IMR-90 (cell line): Measurements from ENCODE around the gene NR5A2. TPM values are rescaled to one million over a fixed set of nuclear protein-coding genes. Genes with fewer than 3 reads are reported as not detected.

Experiments
- ATAC-seq: fragments of 200-7000 bp; cut with Tn5 transposase; 2 replicates; pipeline ENCODE4 v1.9.1; 2020; ENCODE audit warnings: low read depth, mild to moderate bottlenecking, moderate library complexity
- BruUV-seq: library from RNA; stranded (reverse); fragments of 400-500 nt; replicated peaks from 2 replicates; lab custom pipeline; 2021; lab: Mats Ljungman, UMichigan
- CTCF ChIA-PET: fragments of 300-600 bp; formaldehyde crosslinking; extraction: SDS; loops from one replicate; lab custom pipeline; 2021; ENCODE audit warnings: antibody characterized with exemption; lab: Yijun Ruan, JAX
- POLR2A ChIA-PET: fragments of 300-600 bp; sonication (Branson Sonifier 250); formaldehyde crosslinking; loops from one replicate; lab custom pipeline; 2022; ENCODE audit warnings: antibody characterized with exemption; ENCODE audit not compliant: unreplicated experiment; lab: Charles Lee
- DNase-seq: peaks from one replicate; pipeline ENCODE4 v3.0.0; 2013
- H2AFZ ChIP-seq: replicated peaks from 2 replicates; pipeline ENCODE3; 2013; ENCODE audit warnings: low read length, mild to moderate bottlenecking; ENCODE audit not compliant: poor library complexity
- H2AK5ac ChIP-seq: 2 replicates; pipeline ENCODE4 v1.6.1; 2013; ENCODE audit warnings: low read depth, low read length, inconsistent platforms
- H2AK9ac ChIP-seq: replicated peaks from 2 replicates; pipeline ENCODE3; 2013; ENCODE audit warnings: mild to moderate bottlenecking, low read depth, low read length, moderate library complexity; ENCODE audit not compliant: poor library complexity
- H2BK120ac ChIP-seq: 2 replicates; pipeline ENCODE4 v1.6.1; 2013; ENCODE audit warnings: low read depth, low read length, inconsistent platforms
- H2BK15ac ChIP-seq: 3 replicates; pipeline ENCODE4 v1.6.1; 2013; ENCODE audit warnings: low read depth, low read length, inconsistent platforms
- H2BK20ac ChIP-seq: 2 replicates; pipeline ENCODE4 v1.6.1; 2013; ENCODE audit warnings: low read depth, mild to moderate bottlenecking, inconsistent platforms, low read length, moderate library complexity
- H2BK5ac ChIP-seq: 2 replicates; pipeline ENCODE4 v1.6.1; 2013; ENCODE audit warnings: mild to moderate bottlenecking, low read depth, low read length, inconsistent platforms; ENCODE audit not compliant: poor library complexity, severe bottlenecking
- H3K14ac ChIP-seq: replicated peaks from 2 replicates; pipeline ENCODE4 v1.6.1; 2013; ENCODE audit warnings: low read depth, low read length, inconsistent platforms
- H3K18ac ChIP-seq: 2 replicates; pipeline ENCODE4 v1.6.1; 2013; ENCODE audit warnings: low read depth, low read length, control low read depth
- H3K23ac ChIP-seq: 2 replicates; pipeline ENCODE4 v1.6.1; 2013; ENCODE audit warnings: low read depth, low read length, inconsistent platforms
- H3K27ac ChIP-seq: 2 replicates; pipeline ENCODE4 v1.5.1; 2013; ENCODE audit warnings: mild to moderate bottlenecking, control low read depth, low read length; ENCODE audit not compliant: insufficient read depth
- H3K27me3 ChIP-seq: 2 replicates; pipeline ENCODE4 v1.6.1; 2013; ENCODE audit warnings: low read length; ENCODE audit not compliant: control insufficient read depth, insufficient read depth
- H3K36me3 ChIP-seq: 2 replicates; pipeline ENCODE4 v1.6.1; 2013; ENCODE audit warnings: low read length, mixed read lengths; ENCODE audit not compliant: control insufficient read depth, insufficient read depth
- H3K4ac ChIP-seq: 2 replicates; pipeline ENCODE4 v1.6.1; 2013; ENCODE audit warnings: low read depth, low read length, inconsistent platforms
- H3K4me1 ChIP-seq: 2 replicates; pipeline ENCODE4 v1.6.1; 2013; ENCODE audit warnings: low read length, mixed read lengths; ENCODE audit not compliant: control insufficient read depth, insufficient read depth
- H3K4me2 ChIP-seq: 2 replicates; pipeline ENCODE4 v1.6.1; 2013; ENCODE audit warnings: low read depth, mild to moderate bottlenecking, control low read depth, low read length, moderate library complexity
- H3K4me3 ChIP-seq: 2 replicates; pipeline ENCODE4 v1.5.1; 2013; ENCODE audit warnings: low read depth, mild to moderate bottlenecking, control low read depth, low read length, moderate library complexity; ENCODE audit not compliant: insufficient read depth
- H3K56ac ChIP-seq: 2 replicates; pipeline ENCODE4 v1.6.1; 2013; ENCODE audit warnings: low read length, inconsistent platforms; ENCODE audit not compliant: insufficient read depth; ENCODE audit errors: extremely low read depth
- H3K79me1 ChIP-seq, 2 experiments: 2 replicates each; pipeline ENCODE4 v1.6.1; 2013; ENCODE audit warnings: low read length in 2 of 2, inconsistent platforms in 1 of 2, low read depth in 1 of 2
- H3K9ac ChIP-seq: 2 replicates; pipeline ENCODE4 v1.6.1; 2013; ENCODE audit warnings: low read depth, low read length, control low read depth
- H3K9me1 ChIP-seq: 2 replicates; pipeline ENCODE4 v1.6.1; 2013; ENCODE audit warnings: low read length, inconsistent platforms; ENCODE audit not compliant: insufficient read depth
- H3K9me3 ChIP-seq: 2 replicates; pipeline ENCODE4 v1.6.1; 2013; ENCODE audit warnings: low read length; ENCODE audit not compliant: control insufficient read depth, insufficient read depth
- H4K20me1 ChIP-seq: 2 replicates; pipeline ENCODE4 v1.6.1; 2013; ENCODE audit warnings: low read length, inconsistent platforms; ENCODE audit not compliant: insufficient read depth
- H4K5ac ChIP-seq: 2 replicates; pipeline ENCODE4 v1.6.1; 2013; ENCODE audit warnings: mild to moderate bottlenecking, low read depth, low read length, control low read depth
- H4K8ac ChIP-seq, 2 experiments: 2 replicates each; pipeline ENCODE4 v1.6.1; 2013; ENCODE audit warnings: low read depth in 2 of 2, low read length in 2 of 2, control low read depth in 1 of 2, inconsistent platforms in 1 of 2
- H4K91ac ChIP-seq: 2 replicates; pipeline ENCODE4 v1.6.1; 2013; ENCODE audit warnings: low read depth, low read length, inconsistent platforms; ENCODE audit not compliant: insufficient read depth
- BHLHE40 ChIP-seq: fragments of 150-350 bp; IDR thresholded peaks from 2 replicates; pipeline ENCODE4 v1.6.1; 2016; ENCODE audit warnings: mild to moderate bottlenecking, low read depth, low read length
- CEBPB ChIP-seq: IDR thresholded peaks from 2 replicates; pipeline ENCODE4 v1.6.1; 2012; ENCODE audit warnings: low read depth, low read length, improper control_type of control experiment
- CHD1 ChIP-seq: IDR thresholded peaks from 2 replicates; pipeline ENCODE4 v1.6.1; 2012; ENCODE audit warnings: low read depth, low read length, improper control_type of control experiment
- FOS ChIP-seq: fragments of 150-350 bp; IDR thresholded peaks from 2 replicates; pipeline ENCODE4 v1.6.1; 2016; ENCODE audit warnings: low read depth, low read length
- MAFK ChIP-seq: IDR thresholded peaks from 2 replicates; pipeline ENCODE4 v1.6.1; 2012; ENCODE audit warnings: low read depth, low read length, improper control_type of control experiment
- MAZ ChIP-seq: IDR thresholded peaks from 2 replicates; pipeline ENCODE4 v1.6.1; 2012; ENCODE audit warnings: low read depth, mild to moderate bottlenecking, low read length, improper control_type of control experiment, moderate library complexity, borderline replicate concordance
- MXI1 ChIP-seq: IDR thresholded peaks from 2 replicates; pipeline ENCODE4 v1.6.1; 2012; ENCODE audit warnings: low read depth, mild to moderate bottlenecking, low read length, moderate library complexity, borderline replicate concordance
- NFE2L2 ChIP-seq: fragments of 150-350 bp; IDR thresholded peaks from 2 replicates; pipeline ENCODE4 v1.6.1; 2016; ENCODE audit warnings: low read depth, mild to moderate bottlenecking, low read length
- POLR2A ChIP-seq: IDR thresholded peaks from 2 replicates; pipeline ENCODE4 v1.6.1; 2012; ENCODE audit warnings: mild to moderate bottlenecking, low read depth, low read length
- RAD21 ChIP-seq: IDR thresholded peaks from 2 replicates; pipeline ENCODE4 v1.6.1; 2012; ENCODE audit warnings: low read length, improper control_type of control experiment
- RCOR1 ChIP-seq: IDR thresholded peaks from 2 replicates; pipeline ENCODE4 v1.6.1; 2012; ENCODE audit warnings: mild to moderate bottlenecking, low read length, improper control_type of control experiment; ENCODE audit not compliant: insufficient replicate concordance
- RFX5 ChIP-seq: IDR thresholded peaks from 2 replicates; pipeline ENCODE4 v1.8.0; 2012; ENCODE audit warnings: low read depth, mild to moderate bottlenecking, low read length, moderate library complexity
- SMC3 ChIP-seq: fragments of 150-350 bp; IDR thresholded peaks from 2 replicates; pipeline ENCODE4 v1.6.1; 2016; ENCODE audit warnings: low read depth, mild to moderate bottlenecking, antibody characterized with exemption, low read length, moderate library complexity
- WGBS, 2 experiments: methylation state at CpG; one replicate each; pipeline versions ENCODE4 v1.1.5 to v1.1.7; 2013; ENCODE audit warnings: missing lambda C conversion rate in 2 of 2; ENCODE audit not compliant: insufficient read length in 1 of 2; ENCODE audit errors: extremely low coverage in 2 of 2; 5-methylcytosine and 5-hydroxymethylcytosine counted together
- dilution Hi-C: fragments of 300-500 bp; cut with HindIII; formaldehyde crosslinking; loops from one replicate; pipeline ENCODE4 v1.14.3; 2018; ENCODE audit warnings: low sequenced_read_pairs; ENCODE audit not compliant: unreplicated experiment
- in situ Hi-C: fragments of 300-500 bp; cut with MboI; formaldehyde crosslinking; loops from 3 replicates; pipeline ENCODE4 v1.14.3; 2019; ENCODE audit warnings: low sequenced_read_pairs, inconsistent platforms, mixed read lengths
- intact Hi-C: fragments of 100-400 bp; cut with micrococcal nuclease; formaldehyde crosslinking; loops from 2 replicates; pipeline ENCODE4 v1.10.0; 2022
- polyA plus RNA-seq, 3 experiments: library from polyadenylated mRNA; depleted of rRNA; stranded (reverse); fragments of >200 nt; gene quantifications; 2 replicates each; pipeline ENCODE4 v1.2.3, GENCODE V29; 2012; ENCODE audit warnings: low replicate concordance in 1 of 3
- total RNA-seq: library from RNA; depleted of rRNA; stranded (reverse); fragments of >200 nt; gene quantifications from 2 replicates; pipeline ENCODE4 v1.2.3, GENCODE V29; 2012
- TF ChIP-seq, protein P1 (sequence below): conservative IDR thresholded peaks from 2 replicates; pipeline ENCODE4 v1.5.1; 2012; ENCODE audit warnings: mild to moderate bottlenecking, low read depth, low read length, improper control_type of control experiment
- TF ChIP-seq, protein P2 (sequence below): fragments of 150-350 bp; IDR thresholded peaks from 2 replicates; pipeline ENCODE4 v1.6.1; 2016; ENCODE audit warnings: low read depth, mild to moderate bottlenecking, low read length, moderate library complexity, borderline replicate concordance
- TF ChIP-seq, protein P3 (sequence below): fragments of 150-350 bp; IDR thresholded peaks from 2 replicates; pipeline ENCODE4 v1.6.1; 2017; ENCODE audit warnings: mild to moderate bottlenecking, antibody characterized with exemption, low read length, low read depth

The NR5A2 gene
- total and polyA plus RNA-seq, 2 of the 4 experiments (the other 2 are of a cell fraction): 0.03 to 0.18 TPM

DNA sequence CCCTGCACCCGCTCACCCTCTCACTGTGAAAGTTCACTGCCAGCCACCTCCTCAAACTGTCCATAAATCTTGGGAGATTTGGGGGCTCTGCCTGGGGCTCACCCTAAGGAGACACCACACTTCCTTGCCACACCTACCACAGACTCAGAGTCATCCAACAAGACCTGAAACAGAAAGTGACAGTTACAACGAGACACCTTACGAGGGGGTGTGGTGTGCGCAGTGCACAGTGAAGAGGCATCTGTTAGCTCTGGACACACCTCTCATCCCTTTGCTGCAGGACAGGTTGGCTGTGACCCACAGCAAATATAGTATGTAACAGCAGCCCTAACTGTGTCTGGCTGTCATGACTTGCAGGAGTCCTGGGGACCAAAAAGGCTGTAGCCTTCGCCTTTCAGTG is 190.2 kb downstream of the NR5A2 start:
- no peak overlapping the region for H3K9ac ChIP-seq
- intact Hi-C loops (no loop called here), dilution Hi-C loops (no loop called here), in situ Hi-C loops (no loop called here)
- no peaks in the 10 kb centered on the region for H4K20me1 ChIP-seq
- WGBS, 2 experiments: 89% methylated on average over 4 of the region's 5 CpGs; no CpG with 5 or more reads in 1 of the 2 experiments
- no peaks in the 10 kb centered on the region for H3K79me1 ChIP-seq
- no peak overlapping the region for H3K4me2 ChIP-seq
- H4K91ac ChIP-seq: no peak overlapping the region
- ChIA-PET CTCF (no interaction called here), POLR2A (no interaction called here)
- no peak overlapping the region for H3K23ac ChIP-seq
- H3K18ac ChIP-seq: no peak overlapping the region
- no peaks in the 10 kb centered on the region for H3K4me1 ChIP-seq
- H4K8ac ChIP-seq: no peak overlapping the region
- H3K27ac ChIP-seq: no peak overlapping the region
- H2AK5ac ChIP-seq: no peak overlapping the region
- no peak overlapping the region for H2AFZ ChIP-seq
- BruUV-seq: no TSS peak
- no peak for DNase-seq
- H2BK15ac ChIP-seq: no peak overlapping the region; the same call in 2 of the 3 replicates
- H2BK5ac ChIP-seq: no peak overlapping the region
- no peaks in the 10 kb centered on the region for H3K27me3 ChIP-seq
- no peak overlapping the region; the same call in 1 of the 2 replicates for H2BK120ac ChIP-seq
- no peak overlapping the region for H3K56ac ChIP-seq
- no peak overlapping the region for H2AK9ac ChIP-seq
- no peaks in the 10 kb centered on the region for H3K9me3 ChIP-seq
- no peaks in the 10 kb centered on the region for H3K9me1 ChIP-seq
- no peak overlapping the region for H3K4me3 ChIP-seq
- no peaks in the 10 kb centered on the region for H3K36me3 ChIP-seq
- no peak overlapping the region for H4K5ac ChIP-seq
- H3K4ac ChIP-seq: no peak overlapping the region
- TF ChIP-seq POLR2A (no peak), MXI1 (no peak), CEBPB (no peak), RCOR1 (no peak), MAZ (no peak), NFE2L2 (no peak), FOS (no peak), SMC3 (no peak), RAD21 (no peak), RFX5 (no peak), CHD1 (no peak), MAFK (no peak), BHLHE40 (no peak)
- TF ChIP-seq, protein P1, sequence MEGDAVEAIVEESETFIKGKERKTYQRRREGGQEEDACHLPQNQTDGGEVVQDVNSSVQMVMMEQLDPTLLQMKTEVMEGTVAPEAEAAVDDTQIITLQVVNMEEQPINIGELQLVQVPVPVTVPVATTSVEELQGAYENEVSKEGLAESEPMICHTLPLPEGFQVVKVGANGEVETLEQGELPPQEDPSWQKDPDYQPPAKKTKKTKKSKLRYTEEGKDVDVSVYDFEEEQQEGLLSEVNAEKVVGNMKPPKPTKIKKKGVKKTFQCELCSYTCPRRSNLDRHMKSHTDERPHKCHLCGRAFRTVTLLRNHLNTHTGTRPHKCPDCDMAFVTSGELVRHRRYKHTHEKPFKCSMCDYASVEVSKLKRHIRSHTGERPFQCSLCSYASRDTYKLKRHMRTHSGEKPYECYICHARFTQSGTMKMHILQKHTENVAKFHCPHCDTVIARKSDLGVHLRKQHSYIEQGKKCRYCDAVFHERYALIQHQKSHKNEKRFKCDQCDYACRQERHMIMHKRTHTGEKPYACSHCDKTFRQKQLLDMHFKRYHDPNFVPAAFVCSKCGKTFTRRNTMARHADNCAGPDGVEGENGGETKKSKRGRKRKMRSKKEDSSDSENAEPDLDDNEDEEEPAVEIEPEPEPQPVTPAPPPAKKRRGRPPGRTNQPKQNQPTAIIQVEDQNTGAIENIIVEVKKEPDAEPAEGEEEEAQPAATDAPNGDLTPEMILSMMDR: no peak
- TF ChIP-seq, protein P2, sequence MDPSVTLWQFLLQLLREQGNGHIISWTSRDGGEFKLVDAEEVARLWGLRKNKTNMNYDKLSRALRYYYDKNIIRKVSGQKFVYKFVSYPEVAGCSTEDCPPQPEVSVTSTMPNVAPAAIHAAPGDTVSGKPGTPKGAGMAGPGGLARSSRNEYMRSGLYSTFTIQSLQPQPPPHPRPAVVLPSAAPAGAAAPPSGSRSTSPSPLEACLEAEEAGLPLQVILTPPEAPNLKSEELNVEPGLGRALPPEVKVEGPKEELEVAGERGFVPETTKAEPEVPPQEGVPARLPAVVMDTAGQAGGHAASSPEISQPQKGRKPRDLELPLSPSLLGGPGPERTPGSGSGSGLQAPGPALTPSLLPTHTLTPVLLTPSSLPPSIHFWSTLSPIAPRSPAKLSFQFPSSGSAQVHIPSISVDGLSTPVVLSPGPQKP: no peak
- TF ChIP-seq, protein P3, sequence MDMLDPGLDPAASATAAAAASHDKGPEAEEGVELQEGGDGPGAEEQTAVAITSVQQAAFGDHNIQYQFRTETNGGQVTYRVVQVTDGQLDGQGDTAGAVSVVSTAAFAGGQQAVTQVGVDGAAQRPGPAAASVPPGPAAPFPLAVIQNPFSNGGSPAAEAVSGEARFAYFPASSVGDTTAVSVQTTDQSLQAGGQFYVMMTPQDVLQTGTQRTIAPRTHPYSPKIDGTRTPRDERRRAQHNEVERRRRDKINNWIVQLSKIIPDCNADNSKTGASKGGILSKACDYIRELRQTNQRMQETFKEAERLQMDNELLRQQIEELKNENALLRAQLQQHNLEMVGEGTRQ: no peak
- H3K14ac ChIP-seq: no peak overlapping the region
- ATAC-seq: no peak
- no peak overlapping the region for H2BK20ac ChIP-seq
